MV-4-11 (cell line): ENCODE measurements around the gene THUMPD3.
A peak's percentile ranks its signal among the peaks of the same experiment; 100 is the strongest.

ENCODE experiments used
- DNase-seq: peaks from one replicate; lab custom pipeline; 2025; lab: John Stamatoyannopoulos, UW

THUMPD3 gene

GRCh38 chr3:9420850-9421549 lies 58.1 kb downstream of the THUMPD3 start:
- DNase-seq = no peak

DNA sequence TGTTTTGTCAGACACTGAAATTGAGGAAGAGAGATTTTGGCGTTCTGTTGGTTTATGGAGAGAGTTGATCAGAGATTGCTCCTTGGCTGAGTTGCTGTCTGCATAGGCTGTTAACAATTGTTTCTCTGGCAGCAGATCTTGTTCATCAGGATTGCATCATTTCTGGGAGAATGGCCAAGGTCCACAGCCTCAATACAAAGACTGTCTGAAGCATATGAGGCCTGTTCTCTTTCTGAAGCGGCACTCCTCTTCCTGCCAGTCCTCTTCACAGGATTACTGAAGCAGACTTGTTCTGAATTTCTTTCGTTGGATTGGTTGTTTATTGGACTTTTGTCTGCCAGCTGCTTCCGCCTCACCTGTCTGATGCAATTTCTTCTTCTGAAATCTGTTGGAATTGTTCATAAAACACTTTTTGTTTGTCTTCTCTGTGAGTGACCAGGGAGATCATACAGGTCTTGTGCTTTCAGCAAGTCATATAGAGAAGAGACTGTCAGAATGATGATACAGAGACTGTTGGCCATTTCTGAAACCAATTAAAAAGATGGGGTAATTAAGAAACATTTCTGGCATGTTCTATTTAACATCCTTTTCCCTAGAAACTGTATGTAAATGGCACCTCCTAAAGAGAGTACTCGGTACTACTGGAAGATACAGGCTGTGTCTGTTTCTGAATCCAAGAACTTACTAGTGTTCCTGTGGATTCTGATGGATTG lies 60.0 kb downstream of the THUMPD3 start:
- DNase-seq = peak; percentile 89

DNA sequence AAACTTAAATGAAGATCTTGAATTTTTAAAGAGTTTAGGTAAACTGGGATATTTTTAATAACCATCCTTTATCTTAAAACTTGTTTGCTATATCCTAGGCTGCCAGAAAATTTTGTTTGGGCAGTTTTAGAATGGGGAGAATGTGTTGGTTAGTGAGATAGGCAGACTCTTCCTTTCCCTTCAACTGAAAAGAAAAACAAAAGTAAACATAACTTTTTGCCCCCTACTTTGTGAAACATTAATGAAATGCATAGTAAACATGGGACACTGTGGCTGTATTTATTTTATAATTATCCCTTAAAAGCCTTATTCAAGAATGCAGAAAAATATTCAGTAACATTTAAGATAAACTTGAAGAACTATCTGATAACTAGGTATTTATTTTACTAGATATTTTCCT lies 65.6 kb downstream of the THUMPD3 start:
- no peak for DNase-seq

DNA sequence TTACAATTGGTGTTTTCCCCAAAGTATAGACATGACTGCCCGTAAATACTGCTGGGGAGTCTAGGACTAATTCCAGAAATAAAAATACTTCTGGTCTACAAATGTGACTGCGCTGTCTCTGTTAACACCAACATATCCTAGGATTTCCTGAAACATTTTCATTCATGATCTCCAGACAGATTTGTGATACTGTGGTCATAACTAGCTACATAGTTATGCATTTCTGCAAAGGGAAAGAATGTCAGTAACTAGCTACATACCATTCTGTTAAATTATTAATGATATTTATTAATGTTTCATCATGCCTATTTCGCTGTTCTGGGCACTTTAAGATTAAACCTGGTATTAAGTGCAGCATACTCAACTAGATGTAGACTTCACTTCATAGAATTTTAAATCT lies 67.9 kb downstream of the THUMPD3 start:
- DNase-seq = no peak

- no peak for DNase-seq
Measured at GRCh38 chr3:9433627-9434521, 71.0 kb downstream of the THUMPD3 start.

- DNase-seq = no peak
Measured at GRCh38 chr3:9435316-9435715, 72.5 kb downstream of the THUMPD3 start.
